HG03457 (cell line): ENCODE measurements around the gene RFWD3.
"Not testable (repeated sequence)": the region's sequence is repeated elsewhere in the genome, so short reads cannot be mapped to it uniquely, and the experiment has no call there.

Experiments
- ATAC-seq: cut with Tn5 transposase; IDR thresholded peaks from one replicate; pipeline ENCODE4 v1.9.1; 2021; ENCODE audit warnings: moderate number of reproducible peaks; ENCODE audit not compliant: unreplicated experiment

The RFWD3 gene

DNA sequence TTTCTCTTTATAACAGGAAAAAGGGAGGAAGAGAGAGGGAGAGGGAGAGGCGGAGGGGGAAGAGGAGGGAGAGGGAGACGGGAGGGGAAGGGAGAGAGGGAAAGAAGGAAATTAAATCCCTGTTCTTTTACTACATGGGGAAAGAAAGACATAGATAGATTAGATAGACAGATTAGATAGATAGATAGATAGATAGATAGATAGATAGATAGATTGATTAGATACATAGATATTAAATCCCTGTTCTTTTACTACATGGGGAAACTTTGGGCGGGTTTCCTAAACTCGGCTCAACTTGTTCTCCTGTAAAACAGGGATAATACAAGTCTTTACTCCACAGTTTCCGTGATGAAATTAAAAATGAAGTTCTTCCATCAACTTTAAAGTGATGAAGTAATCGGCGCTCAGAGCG lies 661 bp downstream of the RFWD3 start:
- no peak for ATAC-seq

DNA sequence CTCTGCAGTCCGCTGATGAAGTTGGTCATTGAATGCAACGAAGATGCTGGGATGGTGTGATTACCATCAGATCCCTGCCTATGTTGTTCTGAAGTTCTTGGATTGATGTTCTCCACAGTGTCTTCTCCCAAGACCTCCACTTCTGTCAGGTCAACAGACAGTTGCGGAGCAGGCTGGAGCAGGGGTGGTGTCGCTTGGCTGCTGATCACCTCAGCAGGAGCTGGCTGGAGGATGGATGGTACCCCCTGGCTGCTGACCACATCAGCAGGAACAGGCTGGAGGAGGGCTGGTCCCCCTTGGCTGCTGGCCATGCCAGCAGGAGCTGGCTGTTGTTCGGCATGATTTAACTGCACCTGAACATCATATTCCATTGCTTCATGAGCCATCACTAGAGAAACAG lies 5.6 kb downstream of the RFWD3 start:
- no peak for ATAC-seq

GRCh38 chr16:74660383-74660782 lies 6.3 kb downstream of the RFWD3 start:
- ATAC-seq: no peak

DNA sequence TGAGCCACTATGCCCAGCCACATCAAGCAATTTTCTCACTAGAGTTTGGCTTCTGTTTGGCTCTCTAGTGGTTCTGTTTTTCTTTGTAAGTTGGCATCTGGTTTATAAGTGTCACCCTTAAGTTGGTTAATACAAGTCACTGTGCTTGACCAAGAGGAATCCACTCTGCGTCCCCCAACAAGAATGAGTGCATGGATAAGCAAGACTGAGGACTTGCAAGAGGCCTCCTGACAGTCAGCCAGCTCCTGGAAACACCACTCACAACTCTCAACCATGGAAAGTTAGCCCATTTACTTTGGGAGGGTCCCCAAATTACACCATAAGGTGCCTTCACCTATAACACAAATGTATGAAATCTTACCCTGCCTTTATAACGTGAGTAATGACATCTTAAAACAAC lies 7.6 kb downstream of the RFWD3 start:
- ATAC-seq: no peak

DNA sequence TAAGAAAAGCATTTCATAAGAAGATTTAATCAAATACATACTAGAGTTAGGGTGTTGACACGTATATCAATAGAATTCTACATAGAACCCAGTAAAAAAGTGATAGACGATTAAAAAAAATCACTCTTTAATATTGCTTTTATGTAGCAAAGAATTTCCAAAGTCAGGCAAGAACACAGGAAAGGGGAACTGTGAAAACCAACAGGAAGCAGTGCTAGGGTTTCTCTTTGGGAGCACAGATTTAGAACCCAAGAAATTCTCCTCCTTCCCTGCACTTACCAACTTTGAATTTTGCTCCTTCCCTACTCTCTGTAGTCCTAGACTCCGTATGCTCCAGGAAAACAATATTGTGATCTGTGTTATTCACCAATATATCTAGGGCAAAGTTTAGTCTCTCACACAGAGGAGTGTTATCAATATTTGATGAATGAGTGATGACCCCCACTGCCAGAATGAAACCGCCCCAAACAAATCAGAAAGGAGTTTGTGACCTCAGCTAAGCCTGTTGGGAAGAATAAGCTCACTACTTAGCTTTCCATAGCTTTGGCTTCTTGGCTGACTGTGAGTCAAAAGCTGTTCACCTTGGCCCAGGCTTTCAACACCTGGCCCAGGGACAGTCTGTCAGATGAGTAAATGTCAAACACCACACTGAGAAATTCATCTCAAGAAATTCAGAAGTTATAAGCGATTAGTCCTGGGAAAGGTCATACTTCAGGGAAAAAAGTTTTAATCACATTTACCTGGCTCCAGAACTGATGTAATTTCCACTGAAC lies 8.6 kb downstream of the RFWD3 start:
- no peak for ATAC-seq

DNA sequence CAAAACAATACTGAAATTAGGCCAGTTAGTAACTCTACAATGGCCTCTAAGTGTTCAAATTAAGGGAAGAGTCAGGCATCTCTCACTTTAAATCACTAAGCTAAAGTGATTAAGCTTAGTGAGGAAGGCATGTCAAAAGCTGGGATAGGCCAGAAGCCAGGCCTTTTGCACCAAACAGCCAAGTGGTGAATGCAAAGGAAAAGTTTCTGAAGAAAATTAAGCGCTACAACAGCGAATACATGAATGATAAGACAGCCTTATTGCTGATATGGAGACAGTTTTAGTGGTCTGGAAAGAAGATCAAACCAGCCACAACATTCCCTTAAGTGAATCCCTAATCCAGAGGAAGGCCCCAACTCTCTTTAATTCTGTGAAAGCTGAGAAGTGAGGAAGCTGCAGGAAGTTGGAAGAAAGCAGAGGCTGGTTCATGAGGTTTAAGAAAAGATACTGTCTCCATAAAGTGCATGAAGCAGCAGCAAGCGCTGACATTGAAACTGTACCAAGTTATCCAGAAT lies 12.1 kb downstream of the RFWD3 start:
- no peak for ATAC-seq

DNA sequence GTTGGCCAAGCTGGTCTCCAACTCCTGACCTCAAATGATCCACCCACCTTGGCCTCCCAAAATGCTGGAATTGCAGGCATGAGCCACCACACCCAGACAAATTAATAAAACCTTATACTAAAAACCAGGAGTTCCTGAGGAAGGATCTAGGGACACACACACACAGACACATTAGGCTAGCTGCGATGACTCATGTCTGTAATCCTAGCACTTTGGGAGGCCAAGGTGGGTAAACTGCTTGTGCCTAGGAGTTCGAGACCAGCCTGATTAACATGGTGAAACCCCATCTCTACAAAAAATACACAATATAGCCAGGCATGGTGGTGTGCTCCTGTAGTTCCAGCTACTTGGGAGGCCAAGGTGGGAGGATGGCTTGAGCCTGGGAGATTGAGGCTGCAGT lies 13.8 kb downstream of the RFWD3 start:
- ATAC-seq: not testable (repeated sequence)

DNA sequence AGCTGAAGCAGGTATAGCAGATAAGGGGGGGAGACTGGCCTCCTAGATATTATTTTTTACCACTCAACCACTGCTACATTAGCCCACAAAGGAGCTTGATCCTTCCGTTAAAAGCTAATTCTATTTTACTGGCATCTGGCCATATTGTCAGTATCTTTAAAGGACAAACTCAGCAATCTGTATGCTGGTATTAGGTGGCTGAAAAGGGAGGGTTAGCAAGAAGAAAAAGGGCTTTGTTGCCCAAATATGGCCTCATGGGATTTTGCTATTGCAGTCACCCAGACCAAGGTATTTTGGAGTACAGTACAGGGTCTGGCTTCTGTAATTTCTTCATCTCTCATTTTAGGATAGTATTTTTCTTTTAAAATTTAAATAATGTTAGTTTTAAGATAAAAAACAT lies 14.4 kb downstream of the RFWD3 start:
- ATAC-seq: no peak

GRCh38 chr16:74651841-74652240 lies 14.8 kb downstream of the RFWD3 start:
- no peak for ATAC-seq

- no peak for ATAC-seq
Measured at GRCh38 chr16:74650966-74651567, 15.6 kb downstream of the RFWD3 start.

GRCh38 chr16:74649839-74650504 lies 16.7 kb downstream of the RFWD3 start:
- no peak for ATAC-seq

GRCh38 chr16:74641969-74642368 lies 24.7 kb downstream of the RFWD3 start:
- ATAC-seq: no peak

- no peak for ATAC-seq
Measured at GRCh38 chr16:74637742-74638453, 28.8 kb downstream of the RFWD3 start.

DNA sequence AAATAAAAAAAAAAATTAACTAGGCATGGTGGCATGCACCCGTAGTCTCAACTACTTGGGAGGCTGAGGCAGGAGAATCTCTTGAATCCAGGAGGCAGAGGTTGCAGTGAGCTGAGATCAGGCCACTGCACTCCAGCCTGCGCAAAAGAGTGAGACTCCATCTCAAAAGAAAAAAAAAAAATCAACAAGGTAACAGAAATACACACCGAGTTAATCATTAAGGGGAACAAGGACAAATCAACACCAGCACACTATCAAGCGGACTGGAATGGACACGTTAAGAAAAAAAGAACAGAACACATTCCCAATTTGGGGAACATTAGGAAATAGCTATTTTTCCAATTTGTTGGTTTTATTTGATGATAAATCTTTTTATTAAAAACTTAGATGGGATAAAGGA lies 31.4 kb downstream of the RFWD3 start:
- ATAC-seq: no peak

DNA sequence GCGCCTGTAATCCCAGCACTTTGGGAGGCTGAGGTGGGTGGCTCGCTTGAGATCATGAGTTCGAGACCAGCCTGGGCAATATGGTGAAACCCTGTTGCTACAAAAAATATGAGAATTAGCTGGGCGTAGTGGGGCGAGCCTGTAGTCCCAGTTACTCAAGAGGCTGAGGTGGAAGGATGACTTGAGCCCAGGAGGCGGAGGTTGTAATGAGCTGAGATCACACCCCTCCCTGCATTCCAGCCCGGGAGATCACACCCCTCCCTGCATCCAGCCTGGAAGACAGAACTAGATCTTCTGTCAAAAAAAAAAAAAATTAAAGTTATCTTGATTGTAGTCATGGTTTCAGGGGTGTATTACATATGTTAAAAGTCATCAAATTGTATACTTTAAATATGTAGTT lies 33.0 kb downstream of the RFWD3 start:
- ATAC-seq: no peak

- ATAC-seq: no peak
Measured at GRCh38 chr16:74627506-74628220, 39.0 kb downstream of the RFWD3 start.

DNA sequence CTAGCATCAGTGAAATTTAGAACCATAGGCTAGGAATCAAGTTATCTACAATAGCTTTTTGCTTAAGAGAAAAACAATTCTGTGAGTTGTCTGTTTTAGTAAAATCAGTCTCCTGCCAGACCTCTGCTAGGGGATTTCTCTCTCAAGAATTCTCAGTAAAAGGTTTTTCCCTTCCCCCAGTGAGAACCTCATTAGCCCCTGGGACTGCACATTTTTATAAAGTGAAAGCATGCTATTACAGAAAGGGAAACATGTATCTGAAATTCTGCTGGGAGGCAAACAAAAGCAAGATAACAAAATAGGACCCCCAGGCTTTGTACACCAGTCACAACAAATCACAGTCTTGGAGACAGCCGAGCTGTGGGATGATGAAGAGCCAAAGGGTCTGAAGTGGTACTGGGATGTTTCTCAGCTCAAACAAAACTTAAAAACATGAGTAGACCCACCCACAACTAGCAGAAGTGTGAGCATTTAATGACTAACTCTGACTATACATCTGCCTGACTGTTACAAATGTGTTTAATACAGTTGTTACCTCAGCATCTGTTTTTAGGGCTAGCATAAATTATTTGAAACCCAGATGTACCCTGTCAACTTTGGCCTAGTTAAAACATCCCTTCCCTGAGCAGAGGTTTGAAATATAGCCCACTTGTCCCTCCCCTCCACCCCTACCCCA lies 39.8 kb downstream of the RFWD3 start:
- ATAC-seq: no peak

- no peak for ATAC-seq
Measured at GRCh38 chr16:74625500-74626350, 41.0 kb downstream of the RFWD3 start.

DNA sequence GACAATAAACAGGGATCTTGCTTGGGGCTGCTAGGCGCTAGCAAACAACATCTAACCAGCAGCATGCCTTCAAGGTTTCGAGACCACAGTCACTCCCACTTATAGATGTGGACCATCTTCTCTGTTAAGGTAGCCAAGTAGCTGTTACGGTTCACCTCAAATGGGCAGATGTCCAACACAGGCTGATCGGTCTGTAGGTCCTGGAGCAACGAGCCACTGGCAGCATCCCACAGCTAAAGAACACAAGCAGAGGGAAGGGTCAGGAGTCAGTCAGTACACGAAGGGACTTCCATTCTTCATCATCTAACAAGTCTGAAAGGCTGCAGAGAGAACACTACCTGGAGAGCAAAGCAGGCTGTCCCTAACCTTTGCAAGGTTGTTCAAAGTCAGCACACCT lies 42.8 kb downstream of the RFWD3 start:
- no peak for ATAC-seq
